IMR-90 (cell line): Measurements from ENCODE around the gene CIB2. TPM values are rescaled to one million over a fixed set of nuclear protein-coding genes. Genes with fewer than 3 reads are reported as not detected.

Experiments used
- ATAC-seq: fragments of 200-7000 bp; cut with Tn5 transposase; 2 replicates; pipeline ENCODE4 v1.9.1; 2020; ENCODE audit warnings: low read depth, mild to moderate bottlenecking, moderate library complexity
- BruUV-seq: library from RNA; stranded (reverse); fragments of 400-500 nt; replicated peaks from 2 replicates; lab custom pipeline; 2021; lab: Mats Ljungman, UMichigan
- CTCF ChIA-PET: fragments of 300-600 bp; formaldehyde crosslinking; extraction: SDS; loops from one replicate; lab custom pipeline; 2021; ENCODE audit warnings: antibody characterized with exemption; lab: Yijun Ruan, JAX
- POLR2A ChIA-PET: fragments of 300-600 bp; sonication (Branson Sonifier 250); formaldehyde crosslinking; loops from one replicate; lab custom pipeline; 2022; ENCODE audit warnings: antibody characterized with exemption; ENCODE audit not compliant: unreplicated experiment; lab: Charles Lee
- DNase-seq: peaks from one replicate; pipeline ENCODE4 v3.0.0; 2013
- H2AFZ ChIP-seq: replicated peaks from 2 replicates; pipeline ENCODE3; 2013; ENCODE audit warnings: low read length, mild to moderate bottlenecking; ENCODE audit not compliant: poor library complexity
- H2AK5ac ChIP-seq: 2 replicates; pipeline ENCODE4 v1.6.1; 2013; ENCODE audit warnings: low read depth, low read length, inconsistent platforms
- H2AK9ac ChIP-seq: replicated peaks from 2 replicates; pipeline ENCODE3; 2013; ENCODE audit warnings: mild to moderate bottlenecking, low read depth, low read length, moderate library complexity; ENCODE audit not compliant: poor library complexity
- H2BK120ac ChIP-seq: 2 replicates; pipeline ENCODE4 v1.6.1; 2013; ENCODE audit warnings: low read depth, low read length, inconsistent platforms
- H2BK15ac ChIP-seq: 3 replicates; pipeline ENCODE4 v1.6.1; 2013; ENCODE audit warnings: low read depth, low read length, inconsistent platforms
- H2BK20ac ChIP-seq: 2 replicates; pipeline ENCODE4 v1.6.1; 2013; ENCODE audit warnings: low read depth, mild to moderate bottlenecking, inconsistent platforms, low read length, moderate library complexity
- H2BK5ac ChIP-seq: 2 replicates; pipeline ENCODE4 v1.6.1; 2013; ENCODE audit warnings: mild to moderate bottlenecking, low read depth, low read length, inconsistent platforms; ENCODE audit not compliant: poor library complexity, severe bottlenecking
- H3K14ac ChIP-seq: replicated peaks from 2 replicates; pipeline ENCODE4 v1.6.1; 2013; ENCODE audit warnings: low read depth, low read length, inconsistent platforms
- H3K18ac ChIP-seq: 2 replicates; pipeline ENCODE4 v1.6.1; 2013; ENCODE audit warnings: low read depth, low read length, control low read depth
- H3K23ac ChIP-seq: 2 replicates; pipeline ENCODE4 v1.6.1; 2013; ENCODE audit warnings: low read depth, low read length, inconsistent platforms
- H3K27ac ChIP-seq: 2 replicates; pipeline ENCODE4 v1.5.1; 2013; ENCODE audit warnings: mild to moderate bottlenecking, control low read depth, low read length; ENCODE audit not compliant: insufficient read depth
- H3K27me3 ChIP-seq: 2 replicates; pipeline ENCODE4 v1.6.1; 2013; ENCODE audit warnings: low read length; ENCODE audit not compliant: control insufficient read depth, insufficient read depth
- H3K36me3 ChIP-seq: 2 replicates; pipeline ENCODE4 v1.6.1; 2013; ENCODE audit warnings: low read length, mixed read lengths; ENCODE audit not compliant: control insufficient read depth, insufficient read depth
- H3K4ac ChIP-seq: 2 replicates; pipeline ENCODE4 v1.6.1; 2013; ENCODE audit warnings: low read depth, low read length, inconsistent platforms
- H3K4me1 ChIP-seq: 2 replicates; pipeline ENCODE4 v1.6.1; 2013; ENCODE audit warnings: low read length, mixed read lengths; ENCODE audit not compliant: control insufficient read depth, insufficient read depth
- H3K4me2 ChIP-seq: 2 replicates; pipeline ENCODE4 v1.6.1; 2013; ENCODE audit warnings: low read depth, mild to moderate bottlenecking, control low read depth, low read length, moderate library complexity
- H3K4me3 ChIP-seq: 2 replicates; pipeline ENCODE4 v1.5.1; 2013; ENCODE audit warnings: low read depth, mild to moderate bottlenecking, control low read depth, low read length, moderate library complexity; ENCODE audit not compliant: insufficient read depth
- H3K56ac ChIP-seq: 2 replicates; pipeline ENCODE4 v1.6.1; 2013; ENCODE audit warnings: low read length, inconsistent platforms; ENCODE audit not compliant: insufficient read depth; ENCODE audit errors: extremely low read depth
- H3K79me1 ChIP-seq, 2 experiments: 2 replicates each; pipeline ENCODE4 v1.6.1; 2013; ENCODE audit warnings: low read length in 2 of 2, inconsistent platforms in 1 of 2, low read depth in 1 of 2
- H3K9ac ChIP-seq: 2 replicates; pipeline ENCODE4 v1.6.1; 2013; ENCODE audit warnings: low read depth, low read length, control low read depth
- H3K9me1 ChIP-seq: 2 replicates; pipeline ENCODE4 v1.6.1; 2013; ENCODE audit warnings: low read length, inconsistent platforms; ENCODE audit not compliant: insufficient read depth
- H3K9me3 ChIP-seq: 2 replicates; pipeline ENCODE4 v1.6.1; 2013; ENCODE audit warnings: low read length; ENCODE audit not compliant: control insufficient read depth, insufficient read depth
- H4K20me1 ChIP-seq: 2 replicates; pipeline ENCODE4 v1.6.1; 2013; ENCODE audit warnings: low read length, inconsistent platforms; ENCODE audit not compliant: insufficient read depth
- H4K5ac ChIP-seq: 2 replicates; pipeline ENCODE4 v1.6.1; 2013; ENCODE audit warnings: mild to moderate bottlenecking, low read depth, low read length, control low read depth
- H4K8ac ChIP-seq, 2 experiments: 2 replicates each; pipeline ENCODE4 v1.6.1; 2013; ENCODE audit warnings: low read depth in 2 of 2, low read length in 2 of 2, control low read depth in 1 of 2, inconsistent platforms in 1 of 2
- H4K91ac ChIP-seq: 2 replicates; pipeline ENCODE4 v1.6.1; 2013; ENCODE audit warnings: low read depth, low read length, inconsistent platforms; ENCODE audit not compliant: insufficient read depth
- BHLHE40 ChIP-seq: fragments of 150-350 bp; IDR thresholded peaks from 2 replicates; pipeline ENCODE4 v1.6.1; 2016; ENCODE audit warnings: mild to moderate bottlenecking, low read depth, low read length
- CHD1 ChIP-seq: IDR thresholded peaks from 2 replicates; pipeline ENCODE4 v1.6.1; 2012; ENCODE audit warnings: low read depth, low read length, improper control_type of control experiment
- CTCF ChIP-seq: conservative IDR thresholded peaks from 2 replicates; pipeline ENCODE4 v1.5.1; 2012; ENCODE audit warnings: mild to moderate bottlenecking, low read depth, low read length, improper control_type of control experiment
- MAFK ChIP-seq: IDR thresholded peaks from 2 replicates; pipeline ENCODE4 v1.6.1; 2012; ENCODE audit warnings: low read depth, low read length, improper control_type of control experiment
- MAZ ChIP-seq: IDR thresholded peaks from 2 replicates; pipeline ENCODE4 v1.6.1; 2012; ENCODE audit warnings: low read depth, mild to moderate bottlenecking, low read length, improper control_type of control experiment, moderate library complexity, borderline replicate concordance
- NFE2L2 ChIP-seq: fragments of 150-350 bp; IDR thresholded peaks from 2 replicates; pipeline ENCODE4 v1.6.1; 2016; ENCODE audit warnings: low read depth, mild to moderate bottlenecking, low read length
- POLR2A ChIP-seq: IDR thresholded peaks from 2 replicates; pipeline ENCODE4 v1.6.1; 2012; ENCODE audit warnings: mild to moderate bottlenecking, low read depth, low read length
- RAD21 ChIP-seq: IDR thresholded peaks from 2 replicates; pipeline ENCODE4 v1.6.1; 2012; ENCODE audit warnings: low read length, improper control_type of control experiment
- RFX5 ChIP-seq: IDR thresholded peaks from 2 replicates; pipeline ENCODE4 v1.8.0; 2012; ENCODE audit warnings: low read depth, mild to moderate bottlenecking, low read length, moderate library complexity
- SMC3 ChIP-seq: fragments of 150-350 bp; IDR thresholded peaks from 2 replicates; pipeline ENCODE4 v1.6.1; 2016; ENCODE audit warnings: low read depth, mild to moderate bottlenecking, antibody characterized with exemption, low read length, moderate library complexity
- USF2 ChIP-seq: fragments of 150-350 bp; IDR thresholded peaks from 2 replicates; pipeline ENCODE4 v1.6.1; 2017; ENCODE audit warnings: mild to moderate bottlenecking, antibody characterized with exemption, low read length, low read depth
- WGBS, 2 experiments: methylation state at CpG; one replicate each; pipeline versions ENCODE4 v1.1.5 to v1.1.7; 2013; ENCODE audit warnings: missing lambda C conversion rate in 2 of 2; ENCODE audit not compliant: insufficient read length in 1 of 2; ENCODE audit errors: extremely low coverage in 2 of 2; 5-methylcytosine and 5-hydroxymethylcytosine counted together
- dilution Hi-C: fragments of 300-500 bp; cut with HindIII; formaldehyde crosslinking; loops from one replicate; pipeline ENCODE4 v1.14.3; 2018; ENCODE audit warnings: low sequenced_read_pairs; ENCODE audit not compliant: unreplicated experiment
- in situ Hi-C: fragments of 300-500 bp; cut with MboI; formaldehyde crosslinking; loops from 3 replicates; pipeline ENCODE4 v1.14.3; 2019; ENCODE audit warnings: low sequenced_read_pairs, inconsistent platforms, mixed read lengths
- intact Hi-C: fragments of 100-400 bp; cut with micrococcal nuclease; formaldehyde crosslinking; loops from 2 replicates; pipeline ENCODE4 v1.10.0; 2022
- polyA plus RNA-seq, 3 experiments: library from polyadenylated mRNA; depleted of rRNA; stranded (reverse); fragments of >200 nt; gene quantifications; 2 replicates each; pipeline ENCODE4 v1.2.3, GENCODE V29; 2012; ENCODE audit warnings: low replicate concordance in 1 of 3
- total RNA-seq: library from RNA; depleted of rRNA; stranded (reverse); fragments of >200 nt; gene quantifications from 2 replicates; pipeline ENCODE4 v1.2.3, GENCODE V29; 2012

Gene CIB2
- total and polyA plus RNA-seq, 2 of the 4 experiments (the other 2 are of a cell fraction), result 2.2 to 2.4 TPM

DNA sequence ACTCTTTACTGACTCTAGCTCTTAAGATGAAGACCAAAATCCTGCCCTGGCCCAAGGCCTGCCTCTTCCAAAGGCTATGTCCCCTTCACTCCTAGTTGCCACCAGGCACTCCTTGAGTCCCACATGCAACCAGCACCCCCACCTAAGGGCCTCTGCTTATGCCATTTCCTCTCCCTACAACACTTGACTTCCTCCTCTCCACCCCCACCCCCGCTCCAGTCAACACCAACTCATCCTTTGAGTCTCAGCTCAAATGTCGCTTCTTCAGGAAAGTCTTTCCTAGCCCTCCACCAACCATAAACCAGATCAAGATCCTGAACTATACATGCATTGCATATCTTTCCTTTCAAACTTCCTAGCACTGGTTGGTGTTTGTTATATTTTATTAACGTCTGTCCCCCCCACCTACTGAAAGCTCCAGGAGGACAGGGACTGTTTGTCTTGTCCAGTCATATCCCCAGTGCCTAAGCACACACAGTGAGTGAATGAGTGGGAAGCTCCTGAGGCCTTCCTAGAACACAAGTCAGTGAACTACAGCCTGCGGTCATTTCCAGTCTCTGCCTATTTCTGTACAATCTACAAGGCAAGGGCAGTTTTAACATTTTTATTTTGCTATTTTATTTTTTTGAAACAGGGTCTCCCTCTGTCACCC, 61.1 kb downstream of the CIB2 start:
- peaks cover 40 to 83% of the 10 kb centered on the region in 2 experiments for H3K79me1 ChIP-seq
- dilution Hi-C loops (no loop called here), in situ Hi-C loops (no loop called here), intact Hi-C loops (loop anchor here (5.0 kb wide), 1 partner anchor 63 kb away; no protein-coding TSS in a partner anchor)
- H3K4me2 ChIP-seq, result peak overlapping the region; percentile 4; the same call in 1 of the 2 replicates
- ChIA-PET POLR2A (no interaction called here), CTCF (no interaction called here)
- BruUV-seq, result no TSS peak
- H4K8ac ChIP-seq, result peak overlapping the region in 1 of 2 experiments; percentile 54; a peak in 2 of 4 replicates
- peak overlapping the region; percentile 50; the same call in 1 of the 2 replicates for H4K91ac ChIP-seq
- TF ChIP-seq BHLHE40 (no peak), POLR2A (no peak), MAZ (no peak), SMC3 (no peak), CTCF (no peak), RAD21 (no peak), USF2 (no peak), NFE2L2 (no peak), RFX5 (no peak), CHD1 (no peak), MAFK (no peak)
- H3K9me1 ChIP-seq, result peaks cover 53% of the 10 kb centered on the region
- H3K14ac ChIP-seq, result peak overlapping the region; percentile 78
- peaks cover 2% of the 10 kb centered on the region for H3K36me3 ChIP-seq
- peak overlapping the region; percentile 70 for H3K4ac ChIP-seq
- no peak overlapping the region for H2AFZ ChIP-seq
- no peaks in the 10 kb centered on the region for H3K9me3 ChIP-seq
- no peaks in the 10 kb centered on the region for H3K27me3 ChIP-seq
- H4K5ac ChIP-seq, result peak overlapping the region; percentile 13; the same call in 1 of the 2 replicates
- peak overlapping the region; percentile 52; the same call in 2 of the 3 replicates for H2BK15ac ChIP-seq
- H2BK120ac ChIP-seq, result peak overlapping the region; percentile 38; the same call in 1 of the 2 replicates
- H3K4me3 ChIP-seq, result no peak overlapping the region
- H3K9ac ChIP-seq, result no peak overlapping the region
- DNase-seq (no peak), ATAC-seq (no peak)
- peak overlapping the region; percentile 48; the same call in 1 of the 2 replicates for H3K27ac ChIP-seq
- H3K56ac ChIP-seq, result no peak overlapping the region
- H3K18ac ChIP-seq, result peak overlapping the region; percentile 43
- H2AK5ac ChIP-seq, result peak overlapping the region; percentile 74; the same call in 1 of the 2 replicates
- H2BK20ac ChIP-seq, result no peak overlapping the region
- peak overlapping the region; percentile 71 for H2BK5ac ChIP-seq
- H3K4me1 ChIP-seq, result peaks cover 51% of the 10 kb centered on the region
- H3K23ac ChIP-seq, result peak overlapping the region; percentile 65
- peaks cover 61% of the 10 kb centered on the region for H4K20me1 ChIP-seq
- WGBS, 2 experiments, result 100% methylated on average over 1 of the region's 4 CpGs; no CpG with 5 or more reads in 1 of the 2 experiments
- H2AK9ac ChIP-seq, result peak overlapping the region; percentile 66
